Fibroblast of lung (primary cell): ENCODE measurements around the gene MPP3.

Experiments used
- EZH2 ChIP-seq: IDR thresholded peaks from 2 replicates; pipeline ENCODE4 v1.5.1; 2012; ENCODE audit warnings: low read length, control low read depth, mild to moderate bottlenecking; ENCODE audit errors: missing control alignments
- TF ChIP-seq, protein P1 (sequence below), 2 donors: IDR thresholded peaks in 1 of 2; conservative IDR thresholded peaks in 1 of 2; 1 replicate in 1 of 2; 2 replicates in 1 of 2; pipeline ENCODE4 v1.5.1; 2011 to 2012; ENCODE audit warnings: low read length in 2 of 2, control low read depth in 1 of 2, inconsistent platforms in 1 of 2, low read depth in 1 of 2, mild to moderate bottlenecking in 1 of 2

DNA sequence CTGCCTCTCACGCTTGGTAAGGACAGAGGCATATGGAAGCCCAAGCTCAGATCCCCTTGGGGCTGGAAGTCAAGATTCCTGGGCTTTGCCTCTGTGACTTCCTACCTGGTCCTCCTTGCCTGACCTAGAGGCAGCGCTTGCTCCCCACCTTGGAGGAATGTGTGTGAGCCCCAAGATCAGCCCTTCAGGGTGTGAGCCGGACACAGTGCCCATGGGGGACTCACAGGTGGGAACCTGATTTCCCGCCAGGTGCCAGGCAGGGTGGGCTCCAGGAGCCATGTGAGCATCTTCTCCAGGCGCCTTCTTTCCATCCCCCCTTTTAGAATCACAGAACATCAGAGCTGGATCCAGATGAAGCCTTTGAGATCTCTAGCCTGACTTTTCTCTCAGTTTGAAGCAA is 24.2 kb upstream of the MPP3 start:
- TF ChIP-seq, protein P1, sequence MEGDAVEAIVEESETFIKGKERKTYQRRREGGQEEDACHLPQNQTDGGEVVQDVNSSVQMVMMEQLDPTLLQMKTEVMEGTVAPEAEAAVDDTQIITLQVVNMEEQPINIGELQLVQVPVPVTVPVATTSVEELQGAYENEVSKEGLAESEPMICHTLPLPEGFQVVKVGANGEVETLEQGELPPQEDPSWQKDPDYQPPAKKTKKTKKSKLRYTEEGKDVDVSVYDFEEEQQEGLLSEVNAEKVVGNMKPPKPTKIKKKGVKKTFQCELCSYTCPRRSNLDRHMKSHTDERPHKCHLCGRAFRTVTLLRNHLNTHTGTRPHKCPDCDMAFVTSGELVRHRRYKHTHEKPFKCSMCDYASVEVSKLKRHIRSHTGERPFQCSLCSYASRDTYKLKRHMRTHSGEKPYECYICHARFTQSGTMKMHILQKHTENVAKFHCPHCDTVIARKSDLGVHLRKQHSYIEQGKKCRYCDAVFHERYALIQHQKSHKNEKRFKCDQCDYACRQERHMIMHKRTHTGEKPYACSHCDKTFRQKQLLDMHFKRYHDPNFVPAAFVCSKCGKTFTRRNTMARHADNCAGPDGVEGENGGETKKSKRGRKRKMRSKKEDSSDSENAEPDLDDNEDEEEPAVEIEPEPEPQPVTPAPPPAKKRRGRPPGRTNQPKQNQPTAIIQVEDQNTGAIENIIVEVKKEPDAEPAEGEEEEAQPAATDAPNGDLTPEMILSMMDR (conservative IDR thresholded peaks at IDR 0.05 in 1 of 2, IDR thresholded peaks at IDR 0.05 in 1 of 2; ENCODE audit: low read depth in 1 of 2, low read length in 2 of 2), result no peak
- TF ChIP-seq EZH2, result no peak
